HepG2 (cell line): Measurements from ENCODE around the gene SEBOX. TPM values are rescaled to one million over a fixed set of nuclear protein-coding genes. Genes with fewer than 3 reads are reported as not detected.

Experiments used
- ATF1 ChIP-seq: IDR thresholded peaks from 2 replicates; pipeline ENCODE4 v1.6.1; 2016; ENCODE audit warnings: mild to moderate bottlenecking, control low read depth
- ETV6 ChIP-seq: sonication (generic); formaldehyde crosslinking; conservative IDR thresholded peaks from 2 replicates; pipeline ENCODE4 v1.4.0; 2020; ENCODE audit warnings: missing genetic modification reagents
- GABPB1 ChIP-seq: IDR thresholded peaks from 2 replicates; pipeline ENCODE4 v1.6.1; 2016; ENCODE audit warnings: mild to moderate bottlenecking, missing genetic modification reagents, moderate library complexity, missing compliant biosample characterization
- GTF3A ChIP-seq: sonication (generic); formaldehyde crosslinking; conservative IDR thresholded peaks from 2 replicates; pipeline ENCODE4 v1.4.0; 2020; ENCODE audit warnings: mild to moderate bottlenecking, missing genetic modification reagents
- HDAC1 ChIP-seq: sonication (generic); formaldehyde crosslinking; IDR thresholded peaks from 2 replicates; pipeline ENCODE4 v1.5.1; 2020; ENCODE audit warnings: mild to moderate bottlenecking, missing genetic modification reagents
- IRF2 ChIP-seq: IDR thresholded peaks from 2 replicates; pipeline ENCODE4 v1.6.1; 2018; ENCODE audit warnings: missing genetic modification reagents, missing compliant biosample characterization
- SIN3A ChIP-seq: IDR thresholded peaks from 2 replicates; pipeline ENCODE4 v1.6.1; 2011; ENCODE audit warnings: low read depth, mild to moderate bottlenecking, control low read depth, low read length, borderline replicate concordance
- TAF1 ChIP-seq: sonication (generic); formaldehyde crosslinking; IDR thresholded peaks from 2 replicates; pipeline ENCODE4 v1.4.0; 2020; ENCODE audit warnings: missing genetic modification reagents
- TCF12 ChIP-seq, 2 experiments: fragments of 450-650 bp in 1 of 2; sonication (generic) in 1 of 2; formaldehyde crosslinking in 1 of 2; IDR thresholded peaks; 2 replicates each; pipeline versions ENCODE4 v1.6.1 to v1.8.0; 2017 to 2022; ENCODE audit warnings: antibody characterized with exemption in 1 of 2, mild to moderate bottlenecking in 1 of 2, missing genetic modification reagents in 1 of 2, moderate library complexity in 1 of 2
- TEAD3 ChIP-seq: optimal IDR thresholded peaks from 2 replicates; pipeline ENCODE3; 2016; ENCODE audit warnings: borderline replicate concordance
- YEATS4 ChIP-seq: sonication (generic); formaldehyde crosslinking; IDR thresholded peaks from 2 replicates; pipeline ENCODE4 v1.4.0; 2020; ENCODE audit warnings: missing genetic modification reagents, borderline replicate concordance
- ZC3H4 ChIP-seq: sonication (generic); formaldehyde crosslinking; IDR thresholded peaks from 2 replicates; pipeline ENCODE4 v1.4.0; 2020; ENCODE audit warnings: missing genetic modification reagents, borderline replicate concordance
- ZNF274 ChIP-seq: sonication (generic); formaldehyde crosslinking; IDR thresholded peaks from 2 replicates; pipeline ENCODE4 v1.5.1; 2020; ENCODE audit warnings: mild to moderate bottlenecking, missing genetic modification reagents
- ZNF33A ChIP-seq: sonication (generic); formaldehyde crosslinking; IDR thresholded peaks from 2 replicates; pipeline ENCODE4 v1.5.1; 2020; ENCODE audit warnings: missing genetic modification reagents, mild to moderate bottlenecking, moderate library complexity, borderline replicate concordance
- ZNF343 ChIP-seq: sonication (generic); formaldehyde crosslinking; IDR thresholded peaks from 2 replicates; pipeline ENCODE4 v1.4.0; 2020; ENCODE audit warnings: mild to moderate bottlenecking, missing genetic modification reagents
- ZNF749 ChIP-seq: sonication (generic); formaldehyde crosslinking; IDR thresholded peaks from 2 replicates; pipeline ENCODE4 v1.8.0; 2022; ENCODE audit warnings: mild to moderate bottlenecking, missing genetic modification reagents, moderate library complexity, borderline replicate concordance
- ZNF816 ChIP-seq: sonication (generic); formaldehyde crosslinking; IDR thresholded peaks from 2 replicates; pipeline ENCODE4 v1.8.0; 2022; ENCODE audit warnings: missing genetic modification reagents, mild to moderate bottlenecking, borderline replicate concordance
- polyA plus RNA-seq, 8 experiments: library from polyadenylated mRNA; depleted of rRNA in 3 of 8; stranded (reverse) in 7 of 8; unstranded in 1 of 8; fragments of >200 nt; fragmentation: Illumina TruSeq in 4 of 8; extraction: Trizol in 4 of 8; gene quantifications; 2 replicates each; pipeline versions ENCODE4 v1.2.1 to v1.2.3, GENCODE V29; 2011 to 2016; ENCODE audit warnings: low read depth in 4 of 8, missing spikeins in 1 of 8, mixed read lengths in 1 of 8; ENCODE audit not compliant: insufficient read depth in 1 of 8
- total RNA-seq, 5 experiments: library from RNA; depleted of rRNA; stranded (reverse); fragments of >200 nt; fragmentation: Illumina TruSeq; extraction: Trizol; gene quantifications; 2 replicates each; pipeline ENCODE4 v1.2.3, GENCODE V29; 2016; ENCODE audit warnings: low read depth in 1 of 5
- TF ChIP-seq, protein P1 (sequence below): sonication (generic); formaldehyde crosslinking; IDR thresholded peaks from 2 replicates; pipeline ENCODE4 v1.4.0; 2020; ENCODE audit warnings: missing genetic modification reagents
- TF ChIP-seq, protein P2 (sequence below): sonication (generic); formaldehyde crosslinking; IDR thresholded peaks from 2 replicates; pipeline ENCODE4 v1.5.1; 2020; ENCODE audit warnings: mild to moderate bottlenecking, missing genetic modification reagents, moderate library complexity
- TF ChIP-seq, protein P3 (sequence below): sonication (generic); formaldehyde crosslinking; IDR thresholded peaks from 2 replicates; pipeline ENCODE4 v1.4.0; 2020; ENCODE audit warnings: missing genetic modification reagents

SEBOX gene
- total and polyA plus RNA-seq, 2 of the 13 experiments (the other 11 are each of a cell fraction or from before 2014, with no cell fraction given): not detected

DNA sequence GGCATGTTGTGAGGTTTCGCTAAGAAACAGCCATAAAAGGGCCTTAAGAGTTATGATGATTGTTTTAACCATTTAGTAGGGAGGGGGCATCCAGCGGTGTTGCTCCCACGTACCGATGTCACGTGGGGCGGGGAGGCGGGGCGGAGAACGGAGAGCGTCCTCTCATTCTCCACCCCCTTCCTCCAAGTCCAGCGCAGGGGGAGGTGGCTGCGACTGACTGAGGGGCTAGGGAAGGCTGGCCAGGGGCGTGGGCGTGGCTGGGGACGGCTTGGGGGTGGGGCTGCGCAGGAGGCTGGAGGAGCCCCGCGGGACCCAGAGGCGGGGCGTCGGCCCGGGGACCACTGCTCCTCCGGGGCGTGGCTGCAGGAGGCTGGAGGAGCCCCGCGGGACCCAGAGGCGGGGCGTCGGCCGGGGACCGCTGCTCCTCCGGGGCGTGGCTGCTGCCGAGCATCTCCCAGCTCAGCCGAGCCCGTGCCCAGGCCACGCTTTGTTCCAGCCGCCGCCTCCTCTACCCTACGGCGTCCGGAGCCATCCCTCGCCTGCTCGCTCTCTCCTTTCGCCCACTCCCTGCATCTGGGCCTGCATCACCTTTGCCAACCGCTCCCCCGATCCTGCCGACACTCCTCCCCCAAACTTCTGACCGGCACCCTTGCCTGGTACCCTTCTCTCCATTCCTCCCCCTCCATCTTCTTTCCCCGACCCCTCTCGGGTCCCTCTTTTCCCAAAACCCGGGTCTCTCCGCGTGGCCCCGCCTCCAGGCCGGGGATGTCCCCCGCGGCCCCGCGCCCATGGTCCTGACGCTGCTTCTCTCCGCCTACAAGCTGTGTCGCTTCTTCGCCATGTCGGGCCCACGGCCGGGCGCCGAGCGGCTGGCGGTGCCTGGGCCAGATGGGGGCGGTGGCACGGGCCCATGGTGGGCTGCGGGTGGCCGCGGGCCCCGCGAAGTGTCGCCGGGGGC lies 6.5 kb upstream of the SEBOX start, which contains the start of gene SARM1 (continued):
- TF ChIP-seq ZNF33A (CRISPR knock-in tag) (no peak), ZC3H4 (CRISPR knock-in tag) (no peak), IRF2 (CRISPR knock-in tag) (0 out of 2 replicates have a peak, but pooled peaks have one; percentile 11), ETV6 (CRISPR knock-in tag) (no peak), TEAD3 (CRISPR knock-in tag) (no peak), GABPB1 (peak; percentile 50; the same call in 1 of the 2 replicates), ATF1 (CRISPR knock-in tag) (no peak), ZNF816 (CRISPR knock-in tag) (no peak), YEATS4 (CRISPR knock-in tag) (0 out of 2 replicates have a peak, but pooled peaks have one; percentile 35), SIN3A (no peak), ZNF343 (CRISPR knock-in tag) (no peak), GTF3A (CRISPR knock-in tag) (no peak; the same call in 1 of the 2 replicates), TAF1 (no peak), ZNF274 (CRISPR knock-in tag) (no peak), ZNF749 (CRISPR knock-in tag) (no peak), HDAC1 (CRISPR knock-in tag) (peak; percentile 57; the same call in 1 of the 2 replicates), TCF12 (IDR thresholded peaks at IDR 0.05) (no peak), TCF12 (CRISPR knock-in tag; IDR thresholded peaks at IDR 0.05) (no peak)
- TF ChIP-seq, protein P1, sequence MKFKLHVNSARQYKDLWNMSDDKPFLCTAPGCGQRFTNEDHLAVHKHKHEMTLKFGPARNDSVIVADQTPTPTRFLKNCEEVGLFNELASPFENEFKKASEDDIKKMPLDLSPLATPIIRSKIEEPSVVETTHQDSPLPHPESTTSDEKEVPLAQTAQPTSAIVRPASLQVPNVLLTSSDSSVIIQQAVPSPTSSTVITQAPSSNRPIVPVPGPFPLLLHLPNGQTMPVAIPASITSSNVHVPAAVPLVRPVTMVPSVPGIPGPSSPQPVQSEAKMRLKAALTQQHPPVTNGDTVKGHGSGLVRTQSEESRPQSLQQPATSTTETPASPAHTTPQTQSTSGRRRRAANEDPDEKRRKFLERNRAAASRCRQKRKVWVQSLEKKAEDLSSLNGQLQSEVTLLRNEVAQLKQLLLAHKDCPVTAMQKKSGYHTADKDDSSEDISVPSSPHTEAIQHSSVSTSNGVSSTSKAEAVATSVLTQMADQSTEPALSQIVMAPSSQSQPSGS: no peak
- TF ChIP-seq, protein P2, sequence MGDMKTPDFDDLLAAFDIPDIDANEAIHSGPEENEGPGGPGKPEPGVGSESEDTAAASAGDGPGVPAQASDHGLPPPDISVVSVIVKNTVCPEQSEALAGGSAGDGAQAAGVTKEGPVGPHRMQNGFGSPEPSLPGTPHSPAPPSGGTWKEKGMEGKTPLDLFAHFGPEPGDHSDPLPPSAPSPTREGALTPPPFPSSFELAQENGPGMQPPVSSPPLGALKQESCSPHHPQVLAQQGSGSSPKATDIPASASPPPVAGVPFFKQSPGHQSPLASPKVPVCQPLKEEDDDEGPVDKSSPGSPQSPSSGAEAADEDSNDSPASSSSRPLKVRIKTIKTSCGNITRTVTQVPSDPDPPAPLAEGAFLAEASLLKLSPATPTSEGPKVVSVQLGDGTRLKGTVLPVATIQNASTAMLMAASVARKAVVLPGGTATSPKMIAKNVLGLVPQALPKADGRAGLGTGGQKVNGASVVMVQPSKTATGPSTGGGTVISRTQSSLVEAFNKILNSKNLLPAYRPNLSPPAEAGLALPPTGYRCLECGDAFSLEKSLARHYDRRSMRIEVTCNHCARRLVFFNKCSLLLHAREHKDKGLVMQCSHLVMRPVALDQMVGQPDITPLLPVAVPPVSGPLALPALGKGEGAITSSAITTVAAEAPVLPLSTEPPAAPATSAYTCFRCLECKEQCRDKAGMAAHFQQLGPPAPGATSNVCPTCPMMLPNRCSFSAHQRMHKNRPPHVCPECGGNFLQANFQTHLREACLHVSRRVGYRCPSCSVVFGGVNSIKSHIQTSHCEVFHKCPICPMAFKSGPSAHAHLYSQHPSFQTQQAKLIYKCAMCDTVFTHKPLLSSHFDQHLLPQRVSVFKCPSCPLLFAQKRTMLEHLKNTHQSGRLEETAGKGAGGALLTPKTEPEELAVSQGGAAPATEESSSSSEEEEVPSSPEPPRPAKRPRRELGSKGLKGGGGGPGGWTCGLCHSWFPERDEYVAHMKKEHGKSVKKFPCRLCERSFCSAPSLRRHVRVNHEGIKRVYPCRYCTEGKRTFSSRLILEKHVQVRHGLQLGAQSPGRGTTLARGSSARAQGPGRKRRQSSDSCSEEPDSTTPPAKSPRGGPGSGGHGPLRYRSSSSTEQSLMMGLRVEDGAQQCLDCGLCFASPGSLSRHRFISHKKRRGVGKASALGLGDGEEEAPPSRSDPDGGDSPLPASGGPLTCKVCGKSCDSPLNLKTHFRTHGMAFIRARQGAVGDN (CRISPR knock-in tag): peak; percentile 53
- TF ChIP-seq, protein P3, sequence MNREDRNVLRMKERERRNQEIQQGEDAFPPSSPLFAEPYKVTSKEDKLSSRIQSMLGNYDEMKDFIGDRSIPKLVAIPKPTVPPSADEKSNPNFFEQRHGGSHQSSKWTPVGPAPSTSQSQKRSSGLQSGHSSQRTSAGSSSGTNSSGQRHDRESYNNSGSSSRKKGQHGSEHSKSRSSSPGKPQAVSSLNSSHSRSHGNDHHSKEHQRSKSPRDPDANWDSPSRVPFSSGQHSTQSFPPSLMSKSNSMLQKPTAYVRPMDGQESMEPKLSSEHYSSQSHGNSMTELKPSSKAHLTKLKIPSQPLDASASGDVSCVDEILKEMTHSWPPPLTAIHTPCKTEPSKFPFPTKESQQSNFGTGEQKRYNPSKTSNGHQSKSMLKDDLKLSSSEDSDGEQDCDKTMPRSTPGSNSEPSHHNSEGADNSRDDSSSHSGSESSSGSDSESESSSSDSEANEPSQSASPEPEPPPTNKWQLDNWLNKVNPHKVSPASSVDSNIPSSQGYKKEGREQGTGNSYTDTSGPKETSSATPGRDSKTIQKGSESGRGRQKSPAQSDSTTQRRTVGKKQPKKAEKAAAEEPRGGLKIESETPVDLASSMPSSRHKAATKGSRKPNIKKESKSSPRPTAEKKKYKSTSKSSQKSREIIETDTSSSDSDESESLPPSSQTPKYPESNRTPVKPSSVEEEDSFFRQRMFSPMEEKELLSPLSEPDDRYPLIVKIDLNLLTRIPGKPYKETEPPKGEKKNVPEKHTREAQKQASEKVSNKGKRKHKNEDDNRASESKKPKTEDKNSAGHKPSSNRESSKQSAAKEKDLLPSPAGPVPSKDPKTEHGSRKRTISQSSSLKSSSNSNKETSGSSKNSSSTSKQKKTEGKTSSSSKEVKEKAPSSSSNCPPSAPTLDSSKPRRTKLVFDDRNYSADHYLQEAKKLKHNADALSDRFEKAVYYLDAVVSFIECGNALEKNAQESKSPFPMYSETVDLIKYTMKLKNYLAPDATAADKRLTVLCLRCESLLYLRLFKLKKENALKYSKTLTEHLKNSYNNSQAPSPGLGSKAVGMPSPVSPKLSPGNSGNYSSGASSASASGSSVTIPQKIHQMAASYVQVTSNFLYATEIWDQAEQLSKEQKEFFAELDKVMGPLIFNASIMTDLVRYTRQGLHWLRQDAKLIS (CRISPR knock-in tag): no peak
